ENCODE results near the gene LSM4. TPM values are rescaled to one million over a fixed set of nuclear protein-coding genes. Genes with fewer than 3 reads are reported as not detected.
A peak's percentile ranks its signal among the peaks of the same experiment; 100 is the strongest.
"Not testable (repeated sequence)": the region's sequence is repeated elsewhere in the genome, so short reads cannot be mapped to it uniquely, and the experiment has no call there.

The LSM4 gene
- total and polyA plus RNA-seq, 2 donors (not counting 1 experiment from before 2014, with no cell fraction given) = 50.9 to 124 TPM

GRCh38 chr19:18329035-18329376 lies 6.1 kb upstream of the LSM4 start:
- Histone ChIP-seq H3K4me1 (ENCODE audit: control insufficient read depth, extremely low read depth, insufficient read depth, low read length) (peaks cover 6% of the 10 kb centered on the region), H4K20me1 (ENCODE audit: control insufficient read depth, extremely low read depth, insufficient read depth, low read length) (no peaks in the 10 kb centered on the region), H3K9me3 (ENCODE audit: control insufficient read depth, insufficient read depth, low read depth, low read length) (no peaks in the 10 kb centered on the region), H3K4me2 (ENCODE audit: extremely low read depth, insufficient read depth, low read length) (peak overlapping the region; percentile 82), H3K9ac (ENCODE audit: insufficient read depth, low read length) (no peak overlapping the region), H3K4me3 (replicated peaks in 1 of 4; ENCODE audit: control extremely low read depth in 1 of 4, insufficient read depth in 1 of 4, low read depth in 3 of 4, low read length in 4 of 4) (peak overlapping the region; percentile 35 to 77 (median 44)), H3K79me2 (ENCODE audit: control insufficient read depth, insufficient read depth, low read length) (no peaks in the 10 kb centered on the region), H2AFZ (ENCODE audit: low read length) (peak overlapping the region; percentile 93), H3K27ac (ENCODE audit: insufficient read depth, low read length) (peak overlapping the region; percentile 54), H3K36me3 (ENCODE audit: control insufficient read depth, insufficient read depth, low read length) (no peaks in the 10 kb centered on the region), H3K27me3 (ENCODE audit: control insufficient read depth, insufficient read depth, low read length) (no peaks in the 10 kb centered on the region)
- TF ChIP-seq EZH2 (IDR thresholded peaks at IDR 0.05; ENCODE audit: low read length, missing control alignments) = no peak
- TF ChIP-seq, protein P1, sequence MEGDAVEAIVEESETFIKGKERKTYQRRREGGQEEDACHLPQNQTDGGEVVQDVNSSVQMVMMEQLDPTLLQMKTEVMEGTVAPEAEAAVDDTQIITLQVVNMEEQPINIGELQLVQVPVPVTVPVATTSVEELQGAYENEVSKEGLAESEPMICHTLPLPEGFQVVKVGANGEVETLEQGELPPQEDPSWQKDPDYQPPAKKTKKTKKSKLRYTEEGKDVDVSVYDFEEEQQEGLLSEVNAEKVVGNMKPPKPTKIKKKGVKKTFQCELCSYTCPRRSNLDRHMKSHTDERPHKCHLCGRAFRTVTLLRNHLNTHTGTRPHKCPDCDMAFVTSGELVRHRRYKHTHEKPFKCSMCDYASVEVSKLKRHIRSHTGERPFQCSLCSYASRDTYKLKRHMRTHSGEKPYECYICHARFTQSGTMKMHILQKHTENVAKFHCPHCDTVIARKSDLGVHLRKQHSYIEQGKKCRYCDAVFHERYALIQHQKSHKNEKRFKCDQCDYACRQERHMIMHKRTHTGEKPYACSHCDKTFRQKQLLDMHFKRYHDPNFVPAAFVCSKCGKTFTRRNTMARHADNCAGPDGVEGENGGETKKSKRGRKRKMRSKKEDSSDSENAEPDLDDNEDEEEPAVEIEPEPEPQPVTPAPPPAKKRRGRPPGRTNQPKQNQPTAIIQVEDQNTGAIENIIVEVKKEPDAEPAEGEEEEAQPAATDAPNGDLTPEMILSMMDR (conservative IDR thresholded peaks at IDR 0.05 in 1 of 2, IDR thresholded peaks at IDR 0.05 in 1 of 2; ENCODE audit: low read depth in 1 of 2, low read length in 2 of 2) = no peak
- no peak for DNase-seq (ENCODE audit: low read depth in 2 of 2)

DNA sequence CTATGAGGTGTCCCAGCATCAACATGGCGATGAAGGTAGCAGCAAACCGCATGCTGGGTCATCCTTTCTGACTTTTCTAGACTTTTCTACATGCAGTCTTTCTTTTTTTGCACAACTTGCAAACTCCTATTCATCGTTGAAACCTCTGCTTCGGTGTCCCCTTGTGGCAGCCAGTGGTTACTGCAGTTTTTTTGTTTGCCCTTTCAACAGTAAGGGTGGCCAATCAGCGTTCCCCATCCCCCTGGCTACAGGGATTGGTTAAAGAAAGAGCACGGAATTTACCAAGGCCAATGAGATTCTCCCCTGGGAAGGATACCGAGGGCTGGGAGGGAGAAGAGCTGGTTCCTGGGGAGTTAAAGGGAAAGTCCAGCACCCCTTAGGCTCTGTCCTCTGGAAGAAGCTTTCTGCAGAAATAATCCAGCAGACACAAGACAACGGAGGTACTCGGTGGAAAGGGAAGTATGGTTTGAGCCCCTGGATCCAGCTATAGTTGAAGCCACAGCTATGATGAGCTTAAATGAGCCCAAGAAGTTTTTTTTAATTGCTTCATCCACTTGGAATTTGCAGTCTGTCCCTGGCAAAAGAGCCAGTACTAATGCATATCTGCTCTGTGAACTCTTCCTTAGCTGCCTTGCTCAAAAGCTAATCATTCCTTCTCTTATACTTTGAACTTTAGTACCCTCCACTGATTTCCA lies 5.6 kb upstream of the LSM4 start:
- Histone ChIP-seq H3K27ac (ENCODE audit: insufficient read depth, low read length) (peak overlapping the region; percentile 54), H4K20me1 (ENCODE audit: control insufficient read depth, extremely low read depth, insufficient read depth, low read length) (no peaks in the 10 kb centered on the region), H3K9me3 (ENCODE audit: control insufficient read depth, insufficient read depth, low read depth, low read length) (no peaks in the 10 kb centered on the region), H2AFZ (ENCODE audit: low read length) (peak overlapping the region; percentile 93), H3K27me3 (ENCODE audit: control insufficient read depth, insufficient read depth, low read length) (no peaks in the 10 kb centered on the region), H3K9ac (ENCODE audit: insufficient read depth, low read length) (peak overlapping the region; percentile 46), H3K4me2 (ENCODE audit: extremely low read depth, insufficient read depth, low read length) (peak overlapping the region; percentile 82), H3K36me3 (ENCODE audit: control insufficient read depth, insufficient read depth, low read length) (no peaks in the 10 kb centered on the region), H3K4me1 (ENCODE audit: control insufficient read depth, extremely low read depth, insufficient read depth, low read length) (peaks cover 7% of the 10 kb centered on the region), H3K79me2 (ENCODE audit: control insufficient read depth, insufficient read depth, low read length) (no peaks in the 10 kb centered on the region), H3K4me3 (replicated peaks in 1 of 4; ENCODE audit: control extremely low read depth in 1 of 4, insufficient read depth in 1 of 4, low read depth in 3 of 4, low read length in 4 of 4) (peak overlapping the region; percentile 35 to 77 (median 44))
- peak; percentile 95 to 98 for DNase-seq (ENCODE audit: low read depth in 2 of 2)
- TF ChIP-seq, protein P1 (conservative IDR thresholded peaks at IDR 0.05 in 1 of 2, IDR thresholded peaks at IDR 0.05 in 1 of 2; ENCODE audit: low read depth in 1 of 2, low read length in 2 of 2) = peak; percentile 98
- TF ChIP-seq EZH2 (IDR thresholded peaks at IDR 0.05; ENCODE audit: low read length, missing control alignments) = no peak

DNA sequence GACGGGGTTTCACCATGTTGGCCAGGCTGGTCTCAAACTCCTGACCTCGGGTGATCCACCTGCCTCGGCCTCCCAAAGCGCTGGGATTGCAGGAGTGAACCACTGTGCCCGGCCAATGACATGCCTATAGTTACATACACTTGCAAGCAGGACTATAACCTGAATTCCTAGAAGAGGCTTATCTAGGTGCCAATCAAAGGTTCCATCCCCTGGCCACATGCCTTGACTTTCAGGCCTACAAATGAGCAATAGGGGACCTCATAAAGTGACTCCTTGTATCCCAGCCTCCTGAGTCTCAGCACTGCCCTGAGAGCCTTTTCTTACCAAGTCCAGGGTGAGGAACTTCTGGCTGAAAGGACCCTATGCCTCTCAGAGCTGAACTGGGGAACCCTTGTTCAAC lies 3.9 kb upstream of the LSM4 start:
- H3K9me3 ChIP-seq (ENCODE audit: control insufficient read depth, insufficient read depth, low read depth, low read length) = no peaks in the 10 kb centered on the region
- no peak for DNase-seq (ENCODE audit: low read depth in 2 of 2)
- no peak overlapping the region for H2AFZ ChIP-seq (ENCODE audit: low read length)
- no peak overlapping the region for H3K4me3 ChIP-seq (replicated peaks in 1 of 4; ENCODE audit: control extremely low read depth in 1 of 4, insufficient read depth in 1 of 4, low read depth in 3 of 4, low read length in 4 of 4)
- no peaks in the 10 kb centered on the region for H3K36me3 ChIP-seq (ENCODE audit: control insufficient read depth, insufficient read depth, low read length)
- no peak overlapping the region for H3K4me2 ChIP-seq (ENCODE audit: extremely low read depth, insufficient read depth, low read length)
- H4K20me1 ChIP-seq (ENCODE audit: control insufficient read depth, extremely low read depth, insufficient read depth, low read length) = no peaks in the 10 kb centered on the region
- no peak overlapping the region for H3K9ac ChIP-seq (ENCODE audit: insufficient read depth, low read length)
- no peak overlapping the region for H3K27ac ChIP-seq (ENCODE audit: insufficient read depth, low read length)
- H3K4me1 ChIP-seq (ENCODE audit: control insufficient read depth, extremely low read depth, insufficient read depth, low read length) = peaks cover 14% of the 10 kb centered on the region
- H3K79me2 ChIP-seq (ENCODE audit: control insufficient read depth, insufficient read depth, low read length) = peaks cover 7% of the 10 kb centered on the region
- H3K27me3 ChIP-seq (ENCODE audit: control insufficient read depth, insufficient read depth, low read length) = no peaks in the 10 kb centered on the region
- no peak for TF ChIP-seq EZH2 (IDR thresholded peaks at IDR 0.05; ENCODE audit: low read length, missing control alignments)

DNA sequence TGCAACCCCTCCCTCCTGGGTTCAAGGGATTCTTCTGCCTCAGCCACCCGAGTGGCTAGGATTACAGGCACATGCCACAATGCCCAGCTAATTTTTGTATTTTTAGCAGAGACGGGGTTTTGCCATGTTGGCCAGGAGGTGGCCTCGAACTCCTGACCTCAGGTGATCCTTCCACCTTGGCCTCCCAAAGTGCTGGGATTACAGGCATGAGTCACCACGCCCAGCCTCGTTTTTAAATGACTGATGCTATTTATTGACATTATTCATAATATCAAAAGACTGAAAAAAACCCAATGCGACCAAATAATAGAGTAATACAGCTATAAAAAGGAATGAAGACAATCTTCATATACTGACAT lies 1.5 kb upstream of the LSM4 start:
- H3K9me3 ChIP-seq (ENCODE audit: control insufficient read depth, insufficient read depth, low read depth, low read length); H3K4me3 ChIP-seq (replicated peaks in 1 of 4; ENCODE audit: control extremely low read depth in 1 of 4, insufficient read depth in 1 of 4, low read depth in 3 of 4, low read length in 4 of 4); H3K27ac ChIP-seq (ENCODE audit: insufficient read depth, low read length); H2AFZ ChIP-seq (ENCODE audit: low read length); H4K20me1 ChIP-seq (ENCODE audit: control insufficient read depth, extremely low read depth, insufficient read depth, low read length); H3K36me3 ChIP-seq (ENCODE audit: control insufficient read depth, insufficient read depth, low read length); H3K9ac ChIP-seq (ENCODE audit: insufficient read depth, low read length); H3K27me3 ChIP-seq (ENCODE audit: control insufficient read depth, insufficient read depth, low read length); H3K4me2 ChIP-seq (ENCODE audit: extremely low read depth, insufficient read depth, low read length); DNase-seq (ENCODE audit: low read depth in 2 of 2): not testable (repeated sequence)
- H3K79me2 ChIP-seq (ENCODE audit: control insufficient read depth, insufficient read depth, low read length) = peaks cover 32% of the 10 kb centered on the region
- peaks cover 22% of the 10 kb centered on the region for H3K4me1 ChIP-seq (ENCODE audit: control insufficient read depth, extremely low read depth, insufficient read depth, low read length)

Measured in fibroblast of lung (primary cell).